ENCODE results near the gene ITGA8. TPM values are rescaled to one million over a fixed set of nuclear protein-coding genes. Genes with fewer than 3 reads are reported as not detected.
"Not testable (repeated sequence)": the region's sequence is repeated elsewhere in the genome, so short reads cannot be mapped to it uniquely, and the experiment has no call there.

Gene ITGA8
- total RNA-seq, 1 donor from 2014 or later, result 6.9 TPM

GRCh38 chr10:15539262-15539661 is 180.5 kb downstream of the ITGA8 start:
- no peaks in the 10 kb centered on the region for H3K27me3 Mint-ChIP-seq (ENCODE audit: unreplicated experiment)
- H3K4me3 Mint-ChIP-seq (ENCODE audit: unreplicated experiment), result no peak overlapping the region
- H3K27ac Mint-ChIP-seq (ENCODE audit: unreplicated experiment), result no peak overlapping the region
- H3K9me3 Mint-ChIP-seq (ENCODE audit: unreplicated experiment), result peaks cover 16% of the 10 kb centered on the region
- H3K36me3 Mint-ChIP-seq (ENCODE audit: unreplicated experiment), result peaks cover 5% of the 10 kb centered on the region
- no peak for TF ChIP-seq CTCF (IDR thresholded peaks at IDR 0.05)
- peaks cover under 1% of the 10 kb centered on the region for H3K4me1 Mint-ChIP-seq (ENCODE audit: unreplicated experiment)
- DNase-seq (ENCODE audit: extremely low spot score, unreplicated experiment), result no peak

- H3K4me3 Mint-ChIP-seq (ENCODE audit: unreplicated experiment); H3K27me3 Mint-ChIP-seq (ENCODE audit: unreplicated experiment); H3K9me3 Mint-ChIP-seq (ENCODE audit: unreplicated experiment); H3K27ac Mint-ChIP-seq (ENCODE audit: unreplicated experiment); H3K36me3 Mint-ChIP-seq (ENCODE audit: unreplicated experiment); DNase-seq (ENCODE audit: extremely low spot score, unreplicated experiment): not testable (repeated sequence)
- H3K4me1 Mint-ChIP-seq (ENCODE audit: unreplicated experiment), result peaks cover 15% of the 10 kb centered on the region
Measured at GRCh38 chr10:15534928-15535538, 184.7 kb downstream of the ITGA8 start.

GRCh38 chr10:15531927-15532722 is 187.6 kb downstream of the ITGA8 start:
- Mint-ChIP-seq H3K27me3 (ENCODE audit: unreplicated experiment) (no peaks in the 10 kb centered on the region), H3K4me1 (ENCODE audit: unreplicated experiment) (peaks cover 15% of the 10 kb centered on the region), H3K4me3 (ENCODE audit: unreplicated experiment) (no peak overlapping the region), H3K9me3 (ENCODE audit: unreplicated experiment) (no peaks in the 10 kb centered on the region), H3K27ac (ENCODE audit: unreplicated experiment) (no peak overlapping the region), H3K36me3 (ENCODE audit: unreplicated experiment) (no peaks in the 10 kb centered on the region)
- TF ChIP-seq CTCF (IDR thresholded peaks at IDR 0.05), result no peak
- DNase-seq (ENCODE audit: extremely low spot score, unreplicated experiment), result no peak

- peaks cover 21% of the 10 kb centered on the region for H3K4me1 Mint-ChIP-seq (ENCODE audit: unreplicated experiment)
- no peaks in the 10 kb centered on the region for H3K27me3 Mint-ChIP-seq (ENCODE audit: unreplicated experiment)
- no peak for TF ChIP-seq CTCF (IDR thresholded peaks at IDR 0.05)
- no peak for DNase-seq (ENCODE audit: extremely low spot score, unreplicated experiment)
- no peak overlapping the region for H3K27ac Mint-ChIP-seq (ENCODE audit: unreplicated experiment)
- H3K4me3 Mint-ChIP-seq (ENCODE audit: unreplicated experiment), result no peak overlapping the region
- H3K9me3 Mint-ChIP-seq (ENCODE audit: unreplicated experiment), result no peaks in the 10 kb centered on the region
- no peaks in the 10 kb centered on the region for H3K36me3 Mint-ChIP-seq (ENCODE audit: unreplicated experiment)
Measured at GRCh38 chr10:15528859-15529239, 190.9 kb downstream of the ITGA8 start.

GRCh38 chr10:15526754-15527153 is 193.0 kb downstream of the ITGA8 start:
- TF ChIP-seq CTCF (IDR thresholded peaks at IDR 0.05), result no peak
- Mint-ChIP-seq H3K9me3 (ENCODE audit: unreplicated experiment) (no peaks in the 10 kb centered on the region), H3K4me3 (ENCODE audit: unreplicated experiment) (no peak overlapping the region), H3K4me1 (ENCODE audit: unreplicated experiment) (peaks cover 16% of the 10 kb centered on the region), H3K36me3 (ENCODE audit: unreplicated experiment) (no peaks in the 10 kb centered on the region), H3K27ac (ENCODE audit: unreplicated experiment) (no peak overlapping the region), H3K27me3 (ENCODE audit: unreplicated experiment) (no peaks in the 10 kb centered on the region)
- DNase-seq (ENCODE audit: extremely low spot score, unreplicated experiment), result no peak

Data from osteocyte (in vitro differentiated cells).